ENCODE data around the gene CRYGN.

Gene CRYGN

GRCh38 chr7:151405056-151405455 is 34.9 kb downstream of the CRYGN start:
- DNase-seq: no peak

DNA sequence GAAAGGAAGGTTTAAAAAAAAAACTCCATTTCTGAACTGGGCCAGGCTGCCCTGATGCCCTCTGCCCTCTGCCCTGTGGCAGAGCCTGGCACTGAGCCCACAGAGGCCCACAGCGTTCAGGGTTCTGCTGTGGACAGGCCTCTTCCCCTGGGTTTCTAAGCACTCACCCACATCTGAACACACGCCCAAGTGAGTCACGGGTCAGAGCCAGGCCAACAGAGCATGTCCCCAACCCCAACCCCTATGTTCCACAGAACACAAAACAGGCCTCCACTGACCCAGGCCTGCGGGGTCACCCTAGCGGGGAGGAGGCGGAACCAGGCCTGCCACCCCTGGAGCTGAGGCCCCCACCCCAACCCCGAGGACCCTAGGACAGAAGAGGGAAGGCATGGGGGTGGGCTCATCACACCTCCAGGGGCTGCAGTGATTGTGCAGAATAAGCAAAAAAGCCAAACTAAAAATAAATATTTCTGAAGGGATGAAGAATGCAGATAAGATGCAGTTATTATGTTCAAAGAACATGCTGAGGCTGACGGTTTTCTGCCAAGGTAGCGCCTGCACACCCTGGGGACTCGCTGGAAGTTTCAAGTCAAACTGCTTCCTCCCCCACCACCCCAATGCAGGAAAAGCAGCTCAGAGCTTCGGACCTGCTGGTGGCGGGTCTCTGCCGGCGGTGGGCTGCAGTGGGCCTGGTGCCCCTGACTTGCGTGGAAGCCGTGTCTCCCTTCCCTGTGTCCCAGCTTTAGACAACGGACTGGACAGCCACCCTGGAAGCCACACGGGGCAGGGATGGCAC is 35.5 kb downstream of the CRYGN start:
- no peak for DNase-seq

GRCh38 chr7:151403764-151404163 is 36.2 kb downstream of the CRYGN start:
- DNase-seq: no peak

- no peak for DNase-seq
Measured at GRCh38 chr7:151402029-151402835, 37.7 kb downstream of the CRYGN start.

GRCh38 chr7:151400626-151401315 is 39.2 kb downstream of the CRYGN start:
- no peak for DNase-seq

DNA sequence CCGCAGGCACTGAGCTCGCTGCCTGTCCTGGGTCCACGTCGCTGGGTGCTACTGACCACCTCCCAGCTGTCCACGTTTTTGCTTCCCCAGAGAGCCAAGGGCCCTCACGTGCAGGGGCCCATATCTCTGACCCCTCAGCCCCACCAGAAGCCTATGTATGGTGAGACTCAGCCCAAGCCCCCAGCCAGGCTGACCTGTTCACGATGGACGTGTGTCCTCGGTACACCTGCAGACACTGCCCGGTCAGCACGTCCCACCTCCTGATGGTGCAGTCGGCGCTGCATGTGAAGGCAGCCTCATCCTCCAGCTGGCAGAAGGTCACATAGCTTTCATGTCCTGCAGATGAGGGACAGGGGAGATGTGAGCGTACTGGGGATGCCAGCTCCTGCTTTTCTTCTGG is 40.0 kb downstream of the CRYGN start:
- DNase-seq: no peak

GRCh38 chr7:151399305-151399601 is 40.7 kb downstream of the CRYGN start:
- no peak for DNase-seq

- no peak for DNase-seq
Measured at GRCh38 chr7:151398446-151399304, 41.3 kb downstream of the CRYGN start.

GRCh38 chr7:151397026-151397425 is 42.9 kb downstream of the CRYGN start:
- no peak for DNase-seq

DNA sequence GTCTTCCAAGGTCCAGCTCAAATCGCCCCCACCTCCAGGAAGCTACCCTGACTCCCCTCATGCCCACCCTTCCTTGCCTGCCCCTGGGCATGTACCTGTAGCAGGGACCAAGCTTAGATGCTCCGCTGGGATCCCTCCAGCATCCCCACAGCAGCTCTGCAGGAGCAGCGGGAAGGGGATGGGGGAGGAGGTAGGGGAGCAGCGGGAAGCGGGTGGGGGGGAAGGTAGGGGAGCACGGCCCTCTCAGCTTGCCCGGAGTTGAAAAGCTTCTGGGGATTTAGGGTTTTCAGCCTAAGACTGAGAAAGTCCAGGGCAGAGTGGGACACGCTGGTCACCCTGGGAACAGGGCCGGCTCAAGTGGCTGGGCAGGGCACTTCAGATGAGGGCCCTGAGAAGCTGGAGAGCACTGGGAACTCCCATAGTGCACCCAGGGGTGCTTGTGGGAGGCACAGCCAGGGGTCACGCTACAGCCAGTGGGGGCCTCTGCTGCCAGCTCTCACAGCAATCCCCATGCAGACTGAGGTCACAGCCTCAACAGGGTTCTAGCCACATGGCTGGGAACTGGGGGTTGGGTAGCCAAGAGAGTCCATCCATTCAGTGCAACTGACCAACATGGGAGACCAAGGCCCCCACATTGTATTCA is 43.5 kb downstream of the CRYGN start:
- no peak for DNase-seq

- no peak for DNase-seq
Measured at GRCh38 chr7:151395036-151395367, 44.9 kb downstream of the CRYGN start.

GRCh38 chr7:151394076-151395035 is 45.6 kb downstream of the CRYGN start:
- no peak for DNase-seq

GRCh38 chr7:151393031-151393977 is 46.6 kb downstream of the CRYGN start:
- no peak for DNase-seq

GRCh38 chr7:151392426-151392825 is 47.5 kb downstream of the CRYGN start:
- no peak for DNase-seq

DNA sequence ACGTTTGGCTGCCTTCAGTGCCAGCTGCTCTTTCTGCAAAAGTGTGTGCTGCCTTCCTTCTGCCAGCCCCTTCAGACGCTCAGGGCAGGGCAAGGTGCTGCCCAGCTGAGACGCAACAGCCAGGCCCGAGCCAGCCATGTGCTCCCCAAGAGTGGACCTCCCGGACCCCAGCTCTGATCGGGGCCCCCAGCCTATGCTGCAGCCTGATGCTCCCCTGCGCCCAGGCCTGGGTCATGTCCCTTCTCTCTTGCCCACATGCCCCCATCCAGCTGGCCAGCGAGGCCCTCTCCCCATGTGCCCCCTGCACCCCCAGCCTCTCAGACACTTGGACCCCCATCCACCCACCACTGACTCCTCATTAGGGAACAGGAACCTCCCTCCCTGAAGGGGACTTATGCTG is 47.9 kb downstream of the CRYGN start:
- no peak for DNase-seq

- no peak for DNase-seq
Measured at GRCh38 chr7:151391358-151391730, 48.6 kb downstream of the CRYGN start.

DNA sequence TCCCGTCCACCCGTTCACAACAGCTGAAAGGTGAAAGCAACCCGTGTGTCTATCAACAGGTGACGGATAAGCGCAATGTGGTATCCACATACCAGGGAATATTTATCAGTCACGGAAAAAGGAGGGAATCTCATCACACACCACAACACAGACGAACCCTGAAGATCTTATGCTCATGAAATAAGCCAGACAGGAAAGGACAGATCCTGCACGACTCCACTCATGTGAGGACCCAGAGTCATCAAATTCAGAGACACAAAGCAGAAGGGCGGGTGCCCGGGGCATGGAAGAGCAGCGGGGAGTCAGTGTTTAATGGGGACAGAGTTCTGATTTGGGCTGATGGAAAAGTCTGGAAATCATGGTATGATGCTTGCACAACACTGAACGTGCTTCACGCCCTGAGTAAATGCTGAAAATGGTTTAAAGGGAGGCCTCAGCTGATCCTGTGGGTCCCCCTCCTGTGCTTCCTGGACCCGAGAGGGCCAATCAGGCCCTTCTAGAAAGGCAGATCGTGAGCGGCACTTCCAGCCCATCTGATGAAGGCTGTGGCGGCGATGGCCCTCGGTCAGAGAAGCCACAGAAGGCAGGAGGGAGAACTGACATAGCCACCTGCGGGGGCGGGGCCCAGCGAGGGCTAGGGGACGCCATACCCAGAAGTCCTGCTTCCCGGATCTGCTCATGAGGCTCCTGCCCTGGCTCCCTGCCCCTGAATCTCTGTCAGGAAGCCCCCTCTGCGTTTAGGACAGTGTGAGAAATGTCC is 49.2 kb downstream of the CRYGN start:
- DNase-seq: no peak

- DNase-seq: peak; percentile 15 to 32
Measured at GRCh38 chr7:151389768-151390597, 50.0 kb downstream of the CRYGN start.
